ENCODE results near the gene DBI.

DNA sequence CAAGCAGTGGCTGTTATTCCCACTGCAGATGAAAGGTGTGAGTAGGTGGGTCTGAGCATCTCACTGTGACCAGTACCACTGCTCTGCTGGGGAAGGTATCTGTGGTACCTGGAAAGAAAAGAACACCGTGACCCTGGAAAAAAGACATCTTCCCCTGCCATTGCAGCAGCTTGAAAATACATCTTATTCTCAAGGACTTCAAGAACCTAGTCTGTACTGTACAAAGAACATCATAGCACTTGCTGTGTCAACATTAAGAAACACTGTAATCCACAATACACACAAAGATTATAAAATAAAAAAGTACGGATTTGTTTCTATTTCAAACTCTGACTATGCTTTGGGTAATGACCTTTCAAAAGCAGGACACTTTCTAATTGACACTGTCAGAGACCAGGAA is 29.0 kb upstream of the DBI start:
- no peak for TF ChIP-seq CEBPB (IDR thresholded peaks at IDR 0.05; ENCODE audit: low read depth)
- TF ChIP-seq, protein P1, sequence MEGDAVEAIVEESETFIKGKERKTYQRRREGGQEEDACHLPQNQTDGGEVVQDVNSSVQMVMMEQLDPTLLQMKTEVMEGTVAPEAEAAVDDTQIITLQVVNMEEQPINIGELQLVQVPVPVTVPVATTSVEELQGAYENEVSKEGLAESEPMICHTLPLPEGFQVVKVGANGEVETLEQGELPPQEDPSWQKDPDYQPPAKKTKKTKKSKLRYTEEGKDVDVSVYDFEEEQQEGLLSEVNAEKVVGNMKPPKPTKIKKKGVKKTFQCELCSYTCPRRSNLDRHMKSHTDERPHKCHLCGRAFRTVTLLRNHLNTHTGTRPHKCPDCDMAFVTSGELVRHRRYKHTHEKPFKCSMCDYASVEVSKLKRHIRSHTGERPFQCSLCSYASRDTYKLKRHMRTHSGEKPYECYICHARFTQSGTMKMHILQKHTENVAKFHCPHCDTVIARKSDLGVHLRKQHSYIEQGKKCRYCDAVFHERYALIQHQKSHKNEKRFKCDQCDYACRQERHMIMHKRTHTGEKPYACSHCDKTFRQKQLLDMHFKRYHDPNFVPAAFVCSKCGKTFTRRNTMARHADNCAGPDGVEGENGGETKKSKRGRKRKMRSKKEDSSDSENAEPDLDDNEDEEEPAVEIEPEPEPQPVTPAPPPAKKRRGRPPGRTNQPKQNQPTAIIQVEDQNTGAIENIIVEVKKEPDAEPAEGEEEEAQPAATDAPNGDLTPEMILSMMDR (IDR thresholded peaks at IDR 0.05 in 2 of 3, conservative IDR thresholded peaks at IDR 0.05 in 1 of 3; ENCODE audit: borderline replicate concordance in 1 of 3, insufficient read depth in 1 of 3, low read depth in 2 of 3, low read length in 2 of 3), result no peak
- TF ChIP-seq POLR2AphosphoS5 (IDR thresholded peaks at IDR 0.05; ENCODE audit: low read depth, low read length), result no peak
- TF ChIP-seq EZH2 (IDR thresholded peaks at IDR 0.05), result no peak
- TF ChIP-seq POLR2A (IDR thresholded peaks at IDR 0.05; ENCODE audit: borderline replicate concordance, extremely low read depth, insufficient read depth, insufficient read length), result no peak
- no peak for TF ChIP-seq MAX (IDR thresholded peaks at IDR 0.05)
- TF ChIP-seq, protein P2, sequence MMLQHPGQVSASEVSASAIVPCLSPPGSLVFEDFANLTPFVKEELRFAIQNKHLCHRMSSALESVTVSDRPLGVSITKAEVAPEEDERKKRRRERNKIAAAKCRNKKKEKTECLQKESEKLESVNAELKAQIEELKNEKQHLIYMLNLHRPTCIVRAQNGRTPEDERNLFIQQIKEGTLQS (IDR thresholded peaks at IDR 0.05), result no peak
- TF ChIP-seq ZNF274 (IDR thresholded peaks at IDR 0.05; ENCODE audit: low read depth, low read length), result no peak
- TF ChIP-seq EZH2phosphoT487 (IDR thresholded peaks at IDR 0.05; ENCODE audit: borderline replicate concordance), result no peak
- TF ChIP-seq SP1 (IDR thresholded peaks at IDR 0.05; ENCODE audit: low read depth), result no peak
- no peak for TF ChIP-seq YY1 (IDR thresholded peaks at IDR 0.05; ENCODE audit: extremely low read depth, insufficient replicate concordance, low read depth, low read length)
- TF ChIP-seq RAD21 (IDR thresholded peaks at IDR 0.05; ENCODE audit: low read depth), result no peak
- TF ChIP-seq REST (IDR thresholded peaks at IDR 0.05; ENCODE audit: low read depth), result no peak
- no peak for TF ChIP-seq ZFX (IDR thresholded peaks at IDR 0.05)

Measured in HCT116 (cell line).